ENCODE measurements around the gene HOATZ.

GRCh38 chr11:111522426-111522825 is 7.8 kb downstream of the HOATZ start:
- TF ChIP-seq CTCF (IDR thresholded peaks at IDR 0.05; ENCODE audit: insufficient read depth, low read length, poor library complexity, severe bottlenecking) = no peak
- no peak for TF ChIP-seq EZH2phosphoT487 (conservative IDR thresholded peaks at IDR 0.05; ENCODE audit: low read length)

Data from SU-DHL-6 (cell line).